22Rv1 (cell line): ENCODE results near the gene PAM16.

Experiments
- H3K27ac ChIP-seq: fragments of 450-650 bp; 2 replicates; pipeline ENCODE4 v1.5.1; 2017
- CTCF ChIP-seq: fragments of 450-650 bp; IDR thresholded peaks from 2 replicates; pipeline ENCODE4 v1.5.1; 2017; ENCODE audit warnings: mild to moderate bottlenecking
- ZFX ChIP-seq: fragments of 450-650 bp; IDR thresholded peaks from 2 replicates; pipeline ENCODE4 v1.6.1; 2017; ENCODE audit warnings: antibody characterized with exemption, borderline replicate concordance

PAM16 gene

GRCh38 chr16:4317532-4318450, 33.3 kb downstream of the PAM16 start:
- H3K27ac ChIP-seq = peak overlapping the region; percentile 53; the same call in 1 of the 2 replicates
- TF ChIP-seq ZFX (no peak), CTCF (no peak)

GRCh38 chr16:4316864-4317531, 34.1 kb downstream of the PAM16 start:
- peak overlapping the region; percentile 53 for H3K27ac ChIP-seq
- no peak for TF ChIP-seq ZFX
- TF ChIP-seq CTCF = no peak

- H3K27ac ChIP-seq = peak overlapping the region; percentile 53
- TF ChIP-seq ZFX (no peak), CTCF (no peak)
These were observed 34.8 kb downstream of the PAM16 start for GRCh38 chr16:4316108-4316863.

- TF ChIP-seq CTCF (no peak), ZFX (no peak)
- H3K27ac ChIP-seq = peak within 1 kb of the TSS; percentile 53
These were observed 35.7 kb downstream of the PAM16 start, which contains the start of gene GLIS2 for GRCh38 chr16:4315186-4316107. Gene GLIS2, plus strand, starts transcription at chr16:4316067. Its CDS starts 16,214 bp downstream, at chr16:4332281.

GRCh38 chr16:4314532-4315185, 36.5 kb downstream of the PAM16 start:
- TF ChIP-seq CTCF = no peak
- peak overlapping the region; percentile 53 for H3K27ac ChIP-seq
